Measurements from ENCODE around the gene NUDT19.

GRCh38 chr19:32708457-32708856 lies 16.8 kb downstream of the NUDT19 start:
- TF ChIP-seq CTCF (conservative IDR thresholded peaks at IDR 0.05; ENCODE audit: low read depth in 2 of 2) (no peak), EZH2phosphoT487 (IDR thresholded peaks at IDR 0.05; ENCODE audit: unreplicated experiment) (no peak), EZH2 (IDR thresholded peaks at IDR 0.05; ENCODE audit: low read depth, unreplicated experiment) (no peak), POLR2AphosphoS5 (IDR thresholded peaks at IDR 0.05; ENCODE audit: low read depth) (no peak), JUNB (IDR thresholded peaks at IDR 0.05; ENCODE audit: unreplicated experiment) (no peak), REST (IDR thresholded peaks at IDR 0.05; ENCODE audit: unreplicated experiment) (no peak), NANOG (IDR thresholded peaks at IDR 0.05; ENCODE audit: borderline replicate concordance) (no peak), CREB1 (CRISPR knock-in tag; IDR thresholded peaks at IDR 0.05; ENCODE audit: low read depth) (no peak), ETS1 (IDR thresholded peaks at IDR 0.05) (no peak), STAT1 (IDR thresholded peaks at IDR 0.05; ENCODE audit: unreplicated experiment) (no peak)

Measured in GM23338 (cell line).